ENCODE measurements around the gene IRS1.

IRS1 gene

GRCh38 chr2:226720948-226721347, 78.7 kb downstream of the IRS1 start:
- DNase-seq, result no peak

GRCh38 chr2:226717719-226718118, 81.9 kb downstream of the IRS1 start:
- DNase-seq, result no peak

GRCh38 chr2:226716126-226716525, 83.5 kb downstream of the IRS1 start:
- DNase-seq, result no peak

- DNase-seq, result no peak
These were observed 84.2 kb downstream of the IRS1 start for GRCh38 chr2:226715347-226715990.

GRCh38 chr2:226712941-226713340, 86.7 kb downstream of the IRS1 start:
- no peak for DNase-seq

- DNase-seq, result no peak
These were observed 87.9 kb downstream of the IRS1 start for GRCh38 chr2:226711606-226712296.

GRCh38 chr2:226707499-226707898, 92.1 kb downstream of the IRS1 start:
- no peak for DNase-seq

GRCh38 chr2:226705965-226706364, 93.7 kb downstream of the IRS1 start:
- no peak for DNase-seq

- no peak for DNase-seq
These were observed 94.3 kb downstream of the IRS1 start for GRCh38 chr2:226705133-226705886.

GRCh38 chr2:226703514-226703913, 96.1 kb downstream of the IRS1 start:
- no peak for DNase-seq

- no peak for DNase-seq
These were observed 97.2 kb downstream of the IRS1 start for GRCh38 chr2:226702376-226702775.

- DNase-seq, result no peak
These were observed 98.6 kb downstream of the IRS1 start for GRCh38 chr2:226701052-226701451.

GRCh38 chr2:226699321-226699720, 100.3 kb downstream of the IRS1 start:
- DNase-seq, result no peak

- no peak for DNase-seq
These were observed 100.9 kb downstream of the IRS1 start for GRCh38 chr2:226698671-226699070.

- DNase-seq, result no peak
These were observed 104.9 kb downstream of the IRS1 start for GRCh38 chr2:226694586-226695284.

GRCh38 chr2:226694149-226694548, 105.5 kb downstream of the IRS1 start:
- DNase-seq, result no peak

GRCh38 chr2:226693521-226693920, 106.1 kb downstream of the IRS1 start:
- DNase-seq, result no peak

- no peak for DNase-seq
These were observed 107.0 kb downstream of the IRS1 start for GRCh38 chr2:226692521-226693126.

- DNase-seq, result no peak
These were observed 108.4 kb downstream of the IRS1 start for GRCh38 chr2:226691255-226691654.

- no peak for DNase-seq
These were observed 109.1 kb downstream of the IRS1 start for GRCh38 chr2:226690461-226691024.

GRCh38 chr2:226687641-226688253, 111.9 kb downstream of the IRS1 start:
- DNase-seq, result no peak

- no peak for DNase-seq
These were observed 115.1 kb downstream of the IRS1 start for GRCh38 chr2:226684563-226684959.

Measured in NCI-H1436 treated with DMSO at 0.1 percent for 48 hours (cell line).